HG03469 (cell line): ENCODE measurements around the gene ELOB.

ENCODE experiments used
- ATAC-seq: cut with Tn5 transposase; IDR thresholded peaks from one replicate; pipeline ENCODE4 v1.9.1; 2021; ENCODE audit warnings: mild to moderate bottlenecking, moderate library complexity, moderate number of reproducible peaks; ENCODE audit not compliant: unreplicated experiment

The ELOB gene

DNA sequence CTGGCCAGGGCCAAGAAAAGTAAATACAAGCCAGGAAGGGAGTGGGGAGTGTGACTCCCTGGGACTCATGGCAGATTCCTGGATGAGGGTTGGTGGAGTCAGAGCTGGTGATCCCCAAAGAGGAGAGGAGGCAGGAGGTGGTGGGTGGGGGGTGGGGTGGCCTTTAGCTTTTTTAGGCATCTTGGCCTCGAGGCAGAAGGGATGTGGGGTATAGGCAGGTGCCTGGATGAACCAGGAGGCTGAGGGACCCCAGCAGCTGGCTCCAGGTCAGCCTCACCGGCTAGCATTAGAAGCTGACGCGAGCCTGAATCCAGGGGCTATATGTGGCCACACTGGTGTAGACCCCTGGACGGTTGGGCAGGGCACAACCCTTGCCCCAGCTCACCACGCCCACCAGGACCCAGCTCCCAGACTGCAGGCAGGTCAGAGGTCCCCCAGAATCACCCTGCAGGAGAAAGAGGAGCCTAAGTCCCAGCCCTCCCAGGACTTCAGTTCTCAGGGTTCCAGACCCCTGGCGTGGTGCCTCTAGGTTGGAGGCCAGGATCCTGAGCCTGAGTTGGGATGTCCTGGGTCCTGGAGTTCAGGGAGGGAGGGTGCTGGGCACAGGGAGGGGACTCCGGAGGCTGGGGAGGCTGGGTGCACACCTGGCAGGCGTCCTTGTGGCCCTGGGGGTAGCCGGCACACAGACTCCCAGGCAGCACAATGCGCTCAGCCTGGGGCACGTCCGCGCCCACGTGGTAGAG lies 7.4 kb upstream of the ELOB start:
- ATAC-seq, result no peak

DNA sequence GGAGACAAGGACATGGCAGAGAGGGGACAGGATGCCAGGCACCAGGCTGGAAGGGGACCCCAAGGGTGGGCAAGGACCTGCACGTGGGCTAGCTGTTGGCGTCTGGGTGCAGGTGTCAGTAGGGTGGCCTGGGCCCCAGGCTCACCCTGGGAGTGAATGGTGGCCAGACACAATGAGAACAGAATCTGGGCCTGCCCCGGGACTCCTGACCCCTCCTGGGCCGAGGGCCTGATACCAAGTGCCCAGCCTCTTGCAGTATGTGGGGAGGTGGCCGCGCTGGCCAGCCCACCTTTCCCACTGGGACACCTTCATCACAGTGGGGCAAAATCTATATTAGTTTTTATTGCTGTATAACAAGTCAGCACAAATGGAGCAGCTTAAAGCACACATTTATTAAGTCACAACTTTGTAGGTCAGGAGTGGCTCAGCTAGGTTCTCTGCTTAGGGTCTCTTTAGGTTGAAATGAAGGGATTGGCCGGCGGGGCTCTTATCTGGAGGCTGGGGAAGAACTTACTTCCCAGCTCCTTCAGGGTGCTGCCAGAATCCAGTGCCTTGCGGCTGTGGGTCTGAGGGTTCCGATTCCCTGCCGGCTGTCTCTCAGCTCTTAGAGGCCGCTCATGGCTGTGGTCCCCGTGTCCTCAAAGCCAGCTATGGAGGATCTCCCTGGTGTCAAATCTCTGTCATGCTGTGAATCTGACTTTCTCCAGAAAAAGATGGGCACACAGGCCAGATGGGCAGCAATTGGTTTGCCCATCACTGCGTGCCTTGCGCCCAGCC lies 6.7 kb upstream of the ELOB start:
- ATAC-seq, result no peak

DNA sequence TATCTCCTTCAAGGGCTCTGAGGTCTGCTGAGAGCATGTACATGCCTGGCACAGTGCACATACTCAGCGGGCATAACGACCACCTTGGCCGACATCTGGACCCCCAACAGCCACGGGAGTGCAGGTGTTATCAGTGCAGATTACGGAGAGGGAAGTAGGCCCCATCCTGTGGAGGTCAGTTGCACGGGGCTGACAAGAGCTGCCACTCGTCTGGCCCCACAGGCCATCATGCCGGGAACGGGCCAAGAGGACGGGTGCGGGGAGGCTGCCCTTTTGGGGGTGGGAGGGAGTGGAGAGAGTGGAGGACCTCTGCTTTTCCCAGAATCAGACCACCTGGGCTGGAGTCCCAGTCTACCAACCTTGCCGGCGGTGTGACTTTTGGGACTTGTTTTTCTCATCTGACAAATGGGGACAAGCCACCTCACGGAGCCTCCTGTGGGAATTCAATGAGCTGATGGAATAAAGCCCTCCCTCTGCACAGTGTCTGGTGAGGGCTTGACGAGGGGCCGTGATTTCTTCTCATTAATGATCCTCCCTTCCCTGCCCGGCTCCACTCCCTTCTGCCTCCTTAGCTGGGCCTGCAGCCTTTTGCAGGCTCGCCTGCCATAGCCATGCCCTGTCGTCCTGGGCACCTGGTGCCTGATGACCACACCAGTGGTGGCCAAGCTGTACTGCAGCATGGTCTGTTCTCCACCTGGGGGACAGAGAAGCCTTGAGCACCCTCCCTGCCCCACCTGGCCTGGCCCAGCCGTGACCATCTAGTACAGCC lies 5.7 kb upstream of the ELOB start:
- no peak for ATAC-seq

DNA sequence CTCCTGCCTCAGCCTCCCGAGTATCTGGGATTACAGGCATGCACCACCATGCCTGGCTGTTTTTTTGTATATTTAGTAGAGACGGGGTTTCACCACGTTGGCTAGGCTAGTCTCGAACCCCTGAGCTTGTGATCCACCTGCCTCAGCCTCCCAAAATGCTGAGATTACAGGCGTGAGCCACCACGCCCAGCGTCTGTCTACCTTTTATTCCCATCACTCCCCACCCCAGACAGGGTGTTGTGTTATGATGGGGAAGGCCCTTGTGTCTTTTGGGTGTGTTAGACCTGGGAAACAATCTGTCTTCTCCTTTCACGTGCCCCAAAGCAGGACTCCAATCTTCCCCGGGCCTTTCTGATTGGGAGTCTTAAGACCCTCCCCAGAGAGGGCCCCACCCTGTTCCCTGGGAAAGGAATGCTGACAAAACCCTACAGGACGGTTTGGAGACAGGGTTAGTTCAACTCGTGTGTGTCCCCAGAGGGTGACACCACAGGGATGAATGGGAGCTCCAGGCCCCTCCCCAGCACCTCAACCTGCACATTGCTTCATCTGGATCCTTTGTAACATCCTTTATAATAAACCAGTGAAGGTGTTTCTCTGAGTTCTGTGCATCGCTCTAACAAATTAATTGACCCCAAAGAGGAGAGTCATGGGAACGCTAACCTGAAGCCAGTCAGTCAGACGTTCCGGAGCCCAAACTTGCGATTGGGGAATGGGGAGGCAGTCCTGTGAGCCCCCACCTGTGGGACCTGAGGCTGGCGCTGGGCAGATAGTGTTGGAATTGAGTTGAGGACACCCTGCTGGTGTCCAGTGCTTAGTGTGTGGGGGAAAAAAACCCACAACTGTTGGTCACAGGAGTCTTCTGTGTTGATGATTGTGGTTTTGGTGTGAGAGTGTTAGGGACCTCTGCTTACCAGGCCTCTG lies 3.2 kb upstream of the ELOB start:
- ATAC-seq, result no peak

DNA sequence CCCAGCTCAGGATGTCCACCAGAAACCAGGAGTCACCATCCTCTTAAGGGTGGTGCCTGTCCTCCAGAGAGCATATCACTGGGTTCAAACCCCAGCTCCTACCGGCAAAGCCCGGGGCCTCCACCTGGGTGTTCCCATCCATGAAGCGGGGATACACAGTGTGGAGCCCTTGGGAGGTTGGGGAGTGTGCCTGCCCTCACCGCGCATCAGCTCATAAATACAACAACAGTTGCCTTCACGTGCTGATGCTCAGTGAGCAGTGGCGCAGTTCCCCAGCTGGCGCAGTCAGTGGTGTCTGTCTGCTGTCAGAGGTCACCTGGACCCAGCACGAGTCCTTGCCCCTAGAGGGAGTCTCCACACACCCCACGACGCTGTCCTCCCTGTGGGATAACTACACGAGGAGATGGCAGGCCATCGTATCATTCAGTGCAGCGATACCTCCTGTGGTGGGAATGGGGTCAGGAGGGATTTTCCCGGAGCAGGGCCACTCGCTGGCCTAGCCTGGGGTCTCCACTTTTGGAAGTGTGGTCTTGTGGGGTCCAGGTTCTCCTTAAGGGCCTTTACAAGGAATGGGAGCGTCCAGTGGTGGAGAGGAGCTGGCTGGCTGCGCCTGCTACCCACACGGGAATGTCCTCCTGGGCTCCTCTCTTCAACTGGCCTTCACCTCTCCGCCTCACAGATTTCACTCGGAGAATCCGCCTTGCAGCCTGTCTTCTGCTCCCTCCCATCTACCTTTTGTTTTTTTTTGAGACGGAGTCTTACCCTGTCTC lies 2.3 kb upstream of the ELOB start:
- no peak for ATAC-seq

DNA sequence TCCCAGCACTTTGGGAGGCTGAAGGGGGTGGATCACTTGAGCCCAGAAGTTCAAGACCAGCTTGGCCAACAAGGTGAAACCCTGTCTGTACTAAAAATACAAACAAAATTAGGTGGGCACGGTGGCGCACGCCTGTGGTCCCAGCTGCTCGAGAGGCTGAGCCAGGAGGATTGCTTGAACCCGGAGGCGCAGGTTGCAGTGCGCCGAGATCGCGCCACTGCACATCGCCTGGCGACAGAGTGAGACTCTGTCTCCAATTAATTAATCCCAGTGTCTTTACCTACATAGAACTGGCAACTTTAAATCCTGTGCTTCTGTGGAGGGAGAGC lies 1.5 kb upstream of the ELOB start:
- ATAC-seq, result no peak

GRCh38 chr16:2777903-2778629 lies 986 bp upstream of the ELOB start:
- ATAC-seq, result no peak

DNA sequence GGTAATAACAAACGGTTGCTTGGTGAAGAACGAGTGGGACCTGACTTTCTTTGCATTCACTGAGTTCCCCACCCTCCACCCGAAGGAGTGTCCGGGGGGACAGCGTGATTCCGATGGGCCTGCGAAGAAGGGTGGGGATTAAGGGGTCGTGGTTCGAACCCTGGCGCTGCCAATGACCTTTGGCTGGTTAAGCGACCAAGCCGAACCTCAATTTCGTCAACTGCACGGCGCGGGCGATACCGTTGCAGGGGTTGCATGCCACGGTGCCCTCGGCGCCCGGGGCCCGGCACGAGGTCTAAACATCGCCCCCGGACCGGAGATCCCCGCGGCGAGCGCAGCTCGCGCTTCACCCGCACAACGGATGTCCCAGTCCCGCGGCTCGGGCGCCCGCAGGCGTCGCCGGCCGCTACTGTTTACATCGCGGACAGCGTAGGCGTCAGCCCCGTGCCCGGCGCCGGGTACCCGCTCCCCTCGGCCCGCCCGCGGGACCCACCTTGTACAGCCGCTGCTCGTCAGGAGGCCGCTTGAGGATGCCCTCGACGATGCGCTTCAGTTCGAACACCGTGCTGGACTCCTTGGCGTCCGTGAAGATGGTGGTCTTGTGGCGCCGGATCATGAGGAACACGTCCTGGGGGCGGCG lies 460 bp downstream of the ELOB start:
- peak; percentile 18 for ATAC-seq

DNA sequence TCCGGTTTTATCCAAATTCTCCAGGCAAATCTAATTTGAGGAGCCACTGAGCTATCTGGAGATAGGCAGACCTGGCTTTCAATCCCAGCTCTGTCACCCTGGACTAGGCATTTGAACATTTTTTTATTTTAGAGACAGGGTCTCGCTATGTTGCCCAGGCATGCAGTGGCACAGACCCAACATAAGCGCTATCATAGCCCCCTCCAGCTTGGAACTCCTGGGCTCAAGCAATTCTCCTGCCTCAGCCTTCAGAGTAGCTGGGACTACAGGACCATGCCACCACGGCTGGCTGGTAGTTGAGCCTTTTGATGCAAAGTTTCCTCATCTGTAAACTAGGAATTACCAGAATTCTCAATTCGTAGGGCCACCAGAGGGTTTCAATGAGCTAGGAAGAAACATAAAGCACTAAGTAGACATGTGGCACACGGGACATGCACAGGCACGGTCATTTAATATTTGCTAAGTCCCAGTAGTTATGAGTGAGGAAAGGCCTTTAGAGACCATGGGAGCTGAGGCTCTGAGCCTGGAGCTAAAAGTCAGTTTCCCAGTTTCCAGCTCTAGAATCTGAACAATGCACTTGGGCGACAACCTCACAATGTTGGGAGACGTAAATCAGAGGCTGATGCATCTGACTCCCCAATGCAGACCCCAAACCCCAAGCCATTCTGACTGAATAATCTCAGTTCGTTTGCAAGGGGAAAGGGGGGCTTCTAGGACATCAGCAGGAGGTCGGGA lies 1.1 kb downstream of the ELOB start:
- ATAC-seq, result no peak

GRCh38 chr16:2775131-2775716 lies 1.9 kb downstream of the ELOB start:
- ATAC-seq, result no peak

- ATAC-seq, result no peak
These were observed 2.8 kb downstream of the ELOB start for GRCh38 chr16:2774161-2774891.

DNA sequence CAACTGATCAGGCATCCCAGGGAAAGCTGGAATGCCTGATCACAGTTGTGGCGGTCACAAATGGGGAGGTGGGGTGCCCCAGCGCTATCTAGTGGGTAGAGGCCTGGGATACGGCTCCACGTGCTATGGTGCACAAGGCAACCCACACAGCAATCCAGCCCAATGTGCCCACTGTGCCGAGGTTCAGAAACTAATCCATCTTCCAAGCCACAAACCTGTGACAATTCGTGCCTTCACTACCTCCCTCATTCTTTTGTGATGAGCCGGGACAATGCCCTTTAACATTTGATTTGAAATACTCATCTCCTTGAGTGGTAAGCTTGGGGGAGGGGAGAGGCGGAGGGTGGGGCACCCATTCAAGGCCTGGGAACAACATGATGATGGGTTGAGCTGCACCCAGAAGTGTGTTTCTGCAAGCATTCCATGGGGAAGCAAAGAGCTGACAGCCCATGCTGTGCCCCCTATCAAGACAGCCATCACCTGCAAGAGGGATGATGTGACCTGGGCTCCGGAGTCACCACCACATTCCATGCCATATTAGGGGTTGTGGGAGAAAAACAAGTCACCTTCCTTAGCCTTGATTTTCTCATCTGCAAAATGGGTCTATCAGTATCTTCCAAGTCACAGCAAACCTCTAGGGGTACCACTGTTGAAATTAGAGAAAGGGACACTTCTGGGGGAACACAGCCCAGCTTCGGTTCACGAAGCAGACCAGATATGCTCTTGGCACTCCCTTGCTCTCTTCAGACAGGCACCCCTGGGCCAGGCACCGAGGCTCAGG lies 3.7 kb downstream of the ELOB start:
- no peak for ATAC-seq

DNA sequence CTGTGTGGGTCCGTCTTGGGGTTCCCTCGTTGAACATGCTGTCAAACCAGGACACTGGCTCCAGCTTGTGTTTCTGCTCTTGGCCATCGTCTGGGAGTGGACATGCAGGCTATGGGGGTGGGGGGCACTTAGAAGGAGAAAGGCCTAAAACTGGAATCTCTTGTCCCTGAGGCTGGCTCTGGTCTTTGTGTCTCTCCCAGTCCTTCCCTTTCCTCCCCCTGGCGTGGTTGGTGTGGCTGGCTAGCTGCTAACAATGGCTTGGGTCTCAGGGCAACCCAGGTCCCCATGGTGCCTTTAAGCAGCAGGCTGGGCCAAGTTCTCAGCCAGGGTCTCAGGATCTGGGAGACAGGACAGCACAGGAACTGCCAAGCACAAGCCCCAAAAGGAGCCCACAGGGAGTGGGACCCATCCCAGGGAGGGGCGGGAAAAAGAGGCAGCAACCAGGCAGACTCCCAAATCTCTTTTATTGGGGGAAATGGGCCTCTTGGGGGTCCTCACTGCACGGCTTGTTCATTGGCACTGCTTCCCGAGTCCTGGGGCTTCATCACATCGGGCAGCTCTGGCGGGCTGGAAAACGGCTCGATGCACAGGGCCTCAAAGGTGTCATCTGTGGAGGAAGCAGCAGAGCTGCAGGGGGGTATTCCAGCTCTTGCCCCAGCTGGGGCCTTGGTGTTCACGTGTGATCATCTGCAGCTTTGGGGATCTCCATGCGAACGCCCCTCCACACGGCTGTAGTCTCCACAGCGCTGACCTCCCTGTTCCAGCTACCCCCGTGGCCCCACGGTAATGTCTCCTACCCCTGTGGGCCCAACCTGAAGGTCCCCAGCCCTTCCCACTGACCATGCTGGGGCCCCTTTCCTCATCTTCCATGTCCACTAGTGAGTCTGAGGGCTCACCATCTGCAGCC lies 5.3 kb downstream of the ELOB start:
- no peak for ATAC-seq

GRCh38 chr16:2770057-2770951 lies 6.8 kb downstream of the ELOB start:
- ATAC-seq, result no peak
